ENCODE results near the gene BLOC1S5. TPM values are rescaled to one million over a fixed set of nuclear protein-coding genes. Genes with fewer than 3 reads are reported as not detected.

The BLOC1S5 gene
- total and polyA plus RNA-seq, 12 donors, result 5.3 to 27.7 (median 15.0) TPM

- TF ChIP-seq CTCF (IDR thresholded peaks at IDR 0.05) (no peak), POLR2A (IDR thresholded peaks at IDR 0.05) (no peak)
- H3K36me3 ChIP-seq (replicated peaks in 1 of 2), result no peaks in the 10 kb centered on the region
- H3K27me3 ChIP-seq, result no peaks in the 10 kb centered on the region
- no peaks in the 10 kb centered on the region for H3K9me3 ChIP-seq (replicated peaks in 1 of 3)
- intact Hi-C loops (cut with DNase I), result no loop called here
- H3K27ac ChIP-seq, result no peak overlapping the region
- WGBS, 4 donors, result 85 to 90% (median 86%) methylated on average over 4 of the region's 4 CpGs
- peaks cover 0 to under 1% of the 10 kb centered on the region in 2 donors for H3K4me1 ChIP-seq (replicated peaks in 1 of 2)
- H3K4me3 ChIP-seq, result no peak overlapping the region
- no peak for DNase-seq
Measured at GRCh38 chr6:8074213-8074612, 10.0 kb upstream of the BLOC1S5 start.

GRCh38 chr6:8073758-8074157 lies 9.6 kb upstream of the BLOC1S5 start:
- no peaks in the 10 kb centered on the region for H3K27me3 ChIP-seq
- 48 to 93% (median 82%) methylated on average over 3 of the region's 3 CpGs for WGBS, 4 donors
- intact Hi-C loops (cut with DNase I), result no loop called here
- no peak overlapping the region for H3K4me3 ChIP-seq
- H3K36me3 ChIP-seq (replicated peaks in 1 of 2), result no peaks in the 10 kb centered on the region
- no peak overlapping the region for H3K27ac ChIP-seq
- H3K4me1 ChIP-seq (replicated peaks in 1 of 2), result no peaks in the 10 kb centered on the region
- H3K9me3 ChIP-seq (replicated peaks in 1 of 3), result no peaks in the 10 kb centered on the region
- no peak for DNase-seq
- TF ChIP-seq CTCF (IDR thresholded peaks at IDR 0.05) (no peak), POLR2A (IDR thresholded peaks at IDR 0.05) (no peak)

- H3K4me3 ChIP-seq, result no peak overlapping the region
- intact Hi-C loops (cut with DNase I), result no loop called here
- no peaks in the 10 kb centered on the region for H3K27me3 ChIP-seq
- no peak for DNase-seq
- WGBS, 4 donors, result 88 to 91% (median 91%) methylated on average over 7 to 8 of the region's 8 CpGs
- H3K4me1 ChIP-seq (replicated peaks in 1 of 2), result no peaks in the 10 kb centered on the region
- no peak overlapping the region for H3K27ac ChIP-seq
- no peaks in the 10 kb centered on the region for H3K36me3 ChIP-seq (replicated peaks in 1 of 2)
- TF ChIP-seq POLR2A (IDR thresholded peaks at IDR 0.05) (no peak), CTCF (IDR thresholded peaks at IDR 0.05) (no peak)
- H3K9me3 ChIP-seq (replicated peaks in 1 of 3), result no peaks in the 10 kb centered on the region
Measured at GRCh38 chr6:8070718-8071117, 6.5 kb upstream of the BLOC1S5 start.

- Histone ChIP-seq H3K27ac (no peak overlapping the region), H3K27me3 (no peaks in the 10 kb centered on the region), H3K4me3 (no peak overlapping the region), H3K9me3 (replicated peaks in 1 of 3) (no peaks in the 10 kb centered on the region), H3K4me1 (replicated peaks in 1 of 2) (peaks cover 0 to 4% of the 10 kb centered on the region in 2 donors), H3K36me3 (replicated peaks in 1 of 2) (no peaks in the 10 kb centered on the region)
- intact Hi-C loops (cut with DNase I), result no loop called here
- no peak for DNase-seq
- TF ChIP-seq POLR2A (IDR thresholded peaks at IDR 0.05) (no peak), CTCF (IDR thresholded peaks at IDR 0.05) (no peak)
- WGBS, 4 donors, result 47 to 62% (median 49%) methylated on average over 3 of the region's 3 CpGs
Measured at GRCh38 chr6:8069631-8070284, 5.6 kb upstream of the BLOC1S5 start.

Measured in adrenal gland (tissue), 12 donors.